B cell (primary cell): Measurements from ENCODE around the gene GLCCI1. TPM values are rescaled to one million over a fixed set of nuclear protein-coding genes. Genes with fewer than 3 reads are reported as not detected.

Source experiments
- ATAC-seq: fragments of 200-7000 bp; cut with Tn5 transposase; one replicate; pipeline ENCODE4 v1.10.0; 2021; ENCODE audit warnings: low read depth, mild to moderate bottlenecking, moderate number of reproducible peaks, moderate library complexity
- CTCF ChIA-PET: fragments of 350-600 bp; sonication (Branson Sonifier 250); formaldehyde crosslinking; loops from one replicate; lab custom pipeline; 2021; ENCODE audit warnings: antibody characterized with exemption, inconsistent platforms; lab: Charles Lee
- POLR2A ChIA-PET: fragments of 350-600 bp; sonication (Branson Sonifier 250); formaldehyde crosslinking; loops from one replicate; lab custom pipeline; 2021; ENCODE audit warnings: antibody characterized with exemption; lab: Charles Lee
- DNase-seq: peaks from one replicate; pipeline ENCODE4 v3.0.0; 2013
- H2AFZ ChIP-seq: 2 replicates; pipeline ENCODE4 v1.6.1; 2012; ENCODE audit warnings: mild to moderate bottlenecking, low read depth, low read length; ENCODE audit not compliant: insufficient read depth, poor library complexity, severe bottlenecking
- H3K27ac ChIP-seq, 2 donors: 1 replicate in 1 of 2; 2 replicates in 1 of 2; pipeline ENCODE4 v1.5.1; 2012 to 2013; ENCODE audit warnings: low read length in 2 of 2, mild to moderate bottlenecking in 2 of 2, moderate library complexity in 1 of 2
- H3K27me3 ChIP-seq, 4 experiments: fragments of 200-600 bp in 1 of 4; sonication (generic) in 1 of 4; replicated peaks in 1 of 4; 1 replicate in 2 of 4; 2 replicates in 2 of 4; pipeline versions ENCODE4 v1.6.1 to v1.7.0; 2013 to 2016; ENCODE audit warnings: low read length in 3 of 4, mild to moderate bottlenecking in 2 of 4, mixed read lengths in 1 of 4, moderate library complexity in 1 of 4; ENCODE audit not compliant: insufficient read depth in 4 of 4, control insufficient read depth in 3 of 4; ENCODE audit errors: control extremely low read depth in 1 of 4
- H3K36me3 ChIP-seq, 2 experiments: replicated peaks in 1 of 2; 1 replicate in 1 of 2; 2 replicates in 1 of 2; pipeline versions ENCODE4 v1.6.1 to v1.7.1; 2013; ENCODE audit warnings: low read length in 1 of 2; ENCODE audit not compliant: insufficient read depth in 2 of 2, control insufficient read depth in 1 of 2; ENCODE audit errors: control extremely low read depth in 1 of 2, extremely low read depth in 1 of 2
- H3K4me1 ChIP-seq, 2 donors: fragments of 200-600 bp in 1 of 2; sonication (generic) in 1 of 2; 1 replicate in 1 of 2; 2 replicates in 1 of 2; pipeline versions ENCODE4 v1.5.1 to v1.6.1; 2013 to 2017; ENCODE audit warnings: low read length in 2 of 2; ENCODE audit not compliant: control insufficient read depth in 2 of 2, insufficient read depth in 2 of 2
- H3K4me2 ChIP-seq: replicated peaks from 2 replicates; pipeline ENCODE3; 2012; ENCODE audit warnings: mild to moderate bottlenecking, low read depth, low read length; ENCODE audit not compliant: poor library complexity, severe bottlenecking
- H3K4me3 ChIP-seq, 5 experiments: fragments of 200-600 bp in 1 of 5; sonication (generic) in 1 of 5; 1 replicate in 3 of 5; 2 replicates in 2 of 5; pipeline versions ENCODE4 v1.5.1 to v1.7.0; 2011 to 2016; ENCODE audit warnings: low read length in 4 of 5, mild to moderate bottlenecking in 4 of 5, low read depth in 2 of 5, control low read depth in 1 of 5, moderate library complexity in 1 of 5; ENCODE audit not compliant: insufficient read depth in 1 of 5; ENCODE audit errors: control extremely low read depth in 1 of 5, extremely low read depth in 1 of 5
- H3K79me2 ChIP-seq: fragments of 200-600 bp; sonication (generic); one replicate; pipeline ENCODE4 v1.6.0; 2016; ENCODE audit warnings: low read length; ENCODE audit not compliant: control insufficient read depth, insufficient read depth
- H3K9ac ChIP-seq: fragments of 200-600 bp; sonication (generic); 2 replicates; pipeline ENCODE4 v1.6.1; 2017; ENCODE audit warnings: mild to moderate bottlenecking, low read length, moderate library complexity
- H3K9me3 ChIP-seq, 3 donors: one replicate each; pipeline versions ENCODE4 v1.6.1 to v1.7.1; 2013; ENCODE audit warnings: low read length in 2 of 3; ENCODE audit not compliant: control insufficient read depth in 2 of 3, insufficient read depth in 1 of 3; ENCODE audit errors: control extremely low read depth in 1 of 3
- H4K20me1 ChIP-seq: 2 replicates; pipeline ENCODE4 v1.6.0; 2012; ENCODE audit warnings: mild to moderate bottlenecking, low read length; ENCODE audit not compliant: insufficient read depth, control insufficient read depth, poor library complexity, severe bottlenecking
- H3K27ac Mint-ChIP-seq: one replicate; pipeline ENCODE4 v1.8.0; 2021; ENCODE audit warnings: mixed read lengths
- H3K27me3 Mint-ChIP-seq: one replicate; pipeline ENCODE4 v1.8.0; 2021; ENCODE audit warnings: mixed read lengths
- H3K4me1 Mint-ChIP-seq: one replicate; pipeline ENCODE4 v1.8.0; 2021; ENCODE audit warnings: mixed read lengths
- H3K4me3 Mint-ChIP-seq: one replicate; pipeline ENCODE4 v1.8.0; 2021; ENCODE audit warnings: mixed read lengths
- H3K9me3 Mint-ChIP-seq: one replicate; pipeline ENCODE4 v1.8.0; 2022; ENCODE audit warnings: mixed read lengths; ENCODE audit not compliant: insufficient read depth
- CTCF ChIP-seq: fragments of 200-600 bp; IDR thresholded peaks from one replicate; pipeline ENCODE4 v1.8.0; 2022; ENCODE audit warnings: antibody characterized with exemption, mild to moderate bottlenecking
- EZH2 ChIP-seq: IDR thresholded peaks from 2 replicates; pipeline ENCODE4 v1.6.1; 2012; ENCODE audit warnings: borderline replicate concordance, low read depth, mild to moderate bottlenecking, moderate library complexity, low read length; ENCODE audit not compliant: insufficient read depth, poor library complexity, severe bottlenecking
- WGBS: methylation state at CpG from one replicate; pipeline ENCODE4 v1.1.5; 2013; ENCODE audit warnings: missing lambda C conversion rate; ENCODE audit not compliant: insufficient coverage; 5-methylcytosine and 5-hydroxymethylcytosine counted together
- intact Hi-C: fragments of 100-400 bp; cut with micrococcal nuclease; formaldehyde crosslinking; loops from one replicate; pipeline ENCODE4 v1.10.0; 2022
- polyA plus RNA-seq: library from polyadenylated mRNA; depleted of rRNA; stranded (reverse); fragments of >200 nt; gene quantifications from 2 replicates; pipeline ENCODE4 v1.2.3, GENCODE V29; 2012
- total RNA-seq, 2 donors: library from RNA; stranded (reverse); fragments of 120-200 nt in 1 of 2; gene quantifications; 1 replicate in 1 of 2; 2 replicates in 1 of 2; pipeline versions ENCODE4 v1.2.3 to v1.2.4, GENCODE V29; 2013 to 2022

GLCCI1 gene
- total and polyA plus RNA-seq, 2 donors (not counting 1 experiment from before 2014, with no cell fraction given), result 17.7 to 50.3 TPM

DNA sequence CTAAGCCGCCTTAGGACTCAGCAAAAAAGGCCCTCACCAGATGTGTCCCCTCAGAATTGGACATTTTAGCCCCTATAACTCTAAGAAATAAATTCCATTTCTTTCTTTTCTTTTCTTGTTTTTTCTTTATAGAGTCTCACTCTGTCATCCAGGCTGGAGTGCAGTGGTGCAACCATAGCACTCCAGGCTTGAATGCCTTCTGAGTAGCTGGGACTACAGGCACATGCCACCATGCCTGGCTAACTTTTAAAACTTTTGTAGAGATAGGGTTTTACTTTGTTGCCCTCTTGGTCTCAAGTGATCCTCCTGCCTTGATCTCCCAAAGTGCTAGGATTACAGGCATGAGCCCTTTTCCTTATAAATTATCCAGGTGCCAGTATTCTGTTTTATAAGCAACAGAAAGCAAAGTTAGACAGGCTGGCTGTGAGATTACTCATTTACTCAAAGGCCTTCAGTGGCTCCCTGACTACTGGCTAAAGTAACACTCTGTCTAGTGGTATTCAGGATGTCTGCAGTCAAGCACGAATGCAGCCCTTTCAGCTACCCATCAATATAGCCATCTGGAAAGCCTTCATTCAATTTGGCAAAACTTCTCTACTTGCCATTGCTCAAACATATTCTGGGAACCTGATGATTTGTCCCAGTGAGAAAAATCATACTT is 164.7 kb downstream of the GLCCI1 start:
- DNase-seq (no peak), ATAC-seq (no peak)
- H3K27me3 ChIP-seq, result no peaks in the 10 kb centered on the region
- Mint-ChIP-seq H3K4me3 (no peak overlapping the region), H3K4me1 (peaks cover 40% of the 10 kb centered on the region), H3K27me3 (no peaks in the 10 kb centered on the region), H3K27ac (no peak overlapping the region), H3K9me3 (no peaks in the 10 kb centered on the region)
- no peaks in the 10 kb centered on the region for H3K79me2 ChIP-seq
- intact Hi-C loops, result no loop called here
- no peaks in the 10 kb centered on the region for H3K9me3 ChIP-seq
- no peak overlapping the region for H3K4me2 ChIP-seq
- H3K27ac ChIP-seq, result no peak overlapping the region
- no peak for TF ChIP-seq EZH2
- no peak for TF ChIP-seq CTCF
- H2AFZ ChIP-seq, result no peak overlapping the region
- no peaks in the 10 kb centered on the region for H3K36me3 ChIP-seq
- H3K4me3 ChIP-seq, result no peak overlapping the region
- ChIA-PET POLR2A (no interaction called here), CTCF (no interaction called here)
- 100% methylated on average over 1 of the region's 2 CpGs for whole genome bisulfite sequencing
- no peaks in the 10 kb centered on the region for H4K20me1 ChIP-seq
- H3K9ac ChIP-seq, result no peak overlapping the region
- H3K4me1 ChIP-seq, result peaks cover 24 to 38% of the 10 kb centered on the region in 2 donors

- H3K27me3 Mint-ChIP-seq, result no peaks in the 10 kb centered on the region
- peaks cover 33% of the 10 kb centered on the region for H3K4me1 Mint-ChIP-seq
- Histone ChIP-seq H3K9ac (peak overlapping the region; percentile 8), H3K36me3 (no peaks in the 10 kb centered on the region), H4K20me1 (no peaks in the 10 kb centered on the region), H3K4me2 (no peak overlapping the region), H3K27me3 (no peaks in the 10 kb centered on the region), H3K79me2 (no peaks in the 10 kb centered on the region), H3K9me3 (no peaks in the 10 kb centered on the region), H3K4me1 (peaks cover 24 to 32% of the 10 kb centered on the region in 2 donors), H3K27ac (no peak overlapping the region), H2AFZ (peak overlapping the region; percentile 50), H3K4me3 (no peak overlapping the region)
- POLR2A ChIA-PET, result no interaction called here
- H3K27ac Mint-ChIP-seq, result peak overlapping the region; percentile 23
- TF ChIP-seq CTCF (no peak), EZH2 (no peak)
- intact Hi-C loops, result no loop called here
- WGBS, result 55% methylated on average over 5 of the region's 10 CpGs
- ATAC-seq (peak; percentile 28), DNase-seq (no peak)
- peak overlapping the region; percentile 3 for H3K4me3 Mint-ChIP-seq
- no peaks in the 10 kb centered on the region for H3K9me3 Mint-ChIP-seq
- CTCF ChIA-PET, result no interaction called here
Observed at GRCh38 chr7:8134089-8134733, 165.6 kb downstream of the GLCCI1 start.
